ENCODE measurements around the gene FUT7.

DNA sequence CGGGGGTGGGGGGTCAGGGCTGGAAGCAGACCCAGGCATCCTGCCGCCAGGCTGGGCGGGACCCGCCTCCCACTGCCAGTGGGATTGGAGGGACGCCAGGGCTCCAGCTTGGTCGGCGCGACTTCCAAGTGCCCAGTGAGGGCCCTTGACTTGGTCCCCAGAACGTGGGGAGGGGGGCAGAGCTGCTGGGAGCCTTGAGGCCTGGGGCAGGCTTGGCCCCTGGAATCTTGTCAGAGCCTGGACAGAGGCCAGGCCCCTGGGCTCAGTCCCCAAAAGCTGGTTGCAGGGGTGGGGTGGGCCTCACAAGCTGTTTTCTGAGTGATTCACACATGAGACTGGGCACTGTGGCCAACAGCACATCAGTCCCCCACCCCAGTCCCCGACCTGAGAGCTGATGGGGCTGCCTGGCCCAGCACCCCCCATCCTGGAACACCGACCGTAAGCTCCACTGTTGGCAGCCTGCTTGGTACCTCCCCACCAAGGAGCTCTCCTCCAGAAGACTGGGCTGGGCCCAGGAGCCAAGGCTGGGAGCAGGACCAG lies 36.0 kb downstream of the FUT7 start:
- TF ChIP-seq, protein P1, sequence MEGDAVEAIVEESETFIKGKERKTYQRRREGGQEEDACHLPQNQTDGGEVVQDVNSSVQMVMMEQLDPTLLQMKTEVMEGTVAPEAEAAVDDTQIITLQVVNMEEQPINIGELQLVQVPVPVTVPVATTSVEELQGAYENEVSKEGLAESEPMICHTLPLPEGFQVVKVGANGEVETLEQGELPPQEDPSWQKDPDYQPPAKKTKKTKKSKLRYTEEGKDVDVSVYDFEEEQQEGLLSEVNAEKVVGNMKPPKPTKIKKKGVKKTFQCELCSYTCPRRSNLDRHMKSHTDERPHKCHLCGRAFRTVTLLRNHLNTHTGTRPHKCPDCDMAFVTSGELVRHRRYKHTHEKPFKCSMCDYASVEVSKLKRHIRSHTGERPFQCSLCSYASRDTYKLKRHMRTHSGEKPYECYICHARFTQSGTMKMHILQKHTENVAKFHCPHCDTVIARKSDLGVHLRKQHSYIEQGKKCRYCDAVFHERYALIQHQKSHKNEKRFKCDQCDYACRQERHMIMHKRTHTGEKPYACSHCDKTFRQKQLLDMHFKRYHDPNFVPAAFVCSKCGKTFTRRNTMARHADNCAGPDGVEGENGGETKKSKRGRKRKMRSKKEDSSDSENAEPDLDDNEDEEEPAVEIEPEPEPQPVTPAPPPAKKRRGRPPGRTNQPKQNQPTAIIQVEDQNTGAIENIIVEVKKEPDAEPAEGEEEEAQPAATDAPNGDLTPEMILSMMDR (IDR thresholded peaks at IDR 0.05), result no peak
- TF ChIP-seq POLR2A (IDR thresholded peaks at IDR 0.05), result no peak

Measured in thyroid gland (tissue), 4 donors.